ENCODE results near the gene SIRPB2. TPM values are rescaled to one million over a fixed set of nuclear protein-coding genes. Genes with fewer than 3 reads are reported as not detected.

The SIRPB2 gene
- polyA plus RNA-seq, 1 experiment: not detected

DNA sequence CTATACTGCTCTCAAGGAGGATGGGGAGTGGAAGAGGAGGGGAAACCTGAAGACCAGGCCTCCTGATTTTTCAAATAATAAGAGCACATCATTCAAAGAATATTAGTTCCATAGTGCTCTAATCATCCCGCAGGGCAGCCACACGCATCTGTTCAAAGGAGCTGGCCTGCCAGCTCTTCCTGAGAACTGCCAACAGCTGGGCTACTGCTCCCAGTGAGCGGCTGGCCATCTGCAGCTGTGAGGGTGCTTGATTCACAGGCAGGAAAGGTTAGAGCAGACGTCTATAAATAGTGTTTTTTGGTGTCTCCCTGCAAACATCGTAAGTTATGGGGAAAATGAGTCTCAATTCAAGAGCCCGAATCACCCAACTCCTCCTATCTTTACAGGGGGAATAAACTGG lies 41.9 kb downstream of the SIRPB2 start:
- peaks cover 49% of the 10 kb centered on the region for H3K36me3 ChIP-seq (ENCODE audit: control insufficient read depth, insufficient read depth, low read length)

GRCh38 chr20:1448081-1448620 lies 43.1 kb downstream of the SIRPB2 start:
- H3K4me3 ChIP-seq (ENCODE audit: low read depth, low read length): no peak overlapping the region
- no peaks in the 10 kb centered on the region for H3K27me3 ChIP-seq (ENCODE audit: control insufficient read depth, insufficient read depth, low read length)
- H3K36me3 ChIP-seq (ENCODE audit: control insufficient read depth, insufficient read depth, low read length): peaks cover 46% of the 10 kb centered on the region
- ChIA-PET CTCF (interaction anchor here (0.8 to 2.7 kb wide), 7 partner anchors 10 to 136 kb away, joined by 3 to 31 read pairs (median 4); partner anchors contain the start of gene NSFL1C), POLR2A (no interaction called here)
- no peak for DNase-seq (ENCODE audit: low read depth)
- TF ChIP-seq, protein P1, sequence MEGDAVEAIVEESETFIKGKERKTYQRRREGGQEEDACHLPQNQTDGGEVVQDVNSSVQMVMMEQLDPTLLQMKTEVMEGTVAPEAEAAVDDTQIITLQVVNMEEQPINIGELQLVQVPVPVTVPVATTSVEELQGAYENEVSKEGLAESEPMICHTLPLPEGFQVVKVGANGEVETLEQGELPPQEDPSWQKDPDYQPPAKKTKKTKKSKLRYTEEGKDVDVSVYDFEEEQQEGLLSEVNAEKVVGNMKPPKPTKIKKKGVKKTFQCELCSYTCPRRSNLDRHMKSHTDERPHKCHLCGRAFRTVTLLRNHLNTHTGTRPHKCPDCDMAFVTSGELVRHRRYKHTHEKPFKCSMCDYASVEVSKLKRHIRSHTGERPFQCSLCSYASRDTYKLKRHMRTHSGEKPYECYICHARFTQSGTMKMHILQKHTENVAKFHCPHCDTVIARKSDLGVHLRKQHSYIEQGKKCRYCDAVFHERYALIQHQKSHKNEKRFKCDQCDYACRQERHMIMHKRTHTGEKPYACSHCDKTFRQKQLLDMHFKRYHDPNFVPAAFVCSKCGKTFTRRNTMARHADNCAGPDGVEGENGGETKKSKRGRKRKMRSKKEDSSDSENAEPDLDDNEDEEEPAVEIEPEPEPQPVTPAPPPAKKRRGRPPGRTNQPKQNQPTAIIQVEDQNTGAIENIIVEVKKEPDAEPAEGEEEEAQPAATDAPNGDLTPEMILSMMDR (IDR thresholded peaks at IDR 0.05; ENCODE audit: insufficient read depth, low read depth, low read length): no peak

More for the DNA sequence above, 41.9 kb downstream of the SIRPB2 start:
- ChIA-PET CTCF (interaction anchor here (1.2 to 2.7 kb wide), 3 partner anchors 11 to 54 kb away, joined by 4 to 31 read pairs (median 11); partner anchors contain the start of gene NSFL1C), POLR2A (no interaction called here)
- Histone ChIP-seq H3K27me3 (ENCODE audit: control insufficient read depth, insufficient read depth, low read length) (no peaks in the 10 kb centered on the region), H3K4me3 (ENCODE audit: low read depth, low read length) (no peak overlapping the region)
- TF ChIP-seq, protein P1 (IDR thresholded peaks at IDR 0.05; ENCODE audit: insufficient read depth, low read depth, low read length): no peak
- no peak for DNase-seq (ENCODE audit: low read depth)

GRCh38 chr20:1446536-1446935 lies 44.7 kb downstream of the SIRPB2 start:
- TF ChIP-seq, protein P1 (IDR thresholded peaks at IDR 0.05; ENCODE audit: insufficient read depth, low read depth, low read length): no peak
- H3K27me3 ChIP-seq (ENCODE audit: control insufficient read depth, insufficient read depth, low read length): no peaks in the 10 kb centered on the region
- POLR2A ChIA-PET: no interaction called here
- H3K4me3 ChIP-seq (ENCODE audit: low read depth, low read length): no peak overlapping the region
- peaks cover 39% of the 10 kb centered on the region for H3K36me3 ChIP-seq (ENCODE audit: control insufficient read depth, insufficient read depth, low read length)
- CTCF ChIA-PET: interaction anchor here (0.7 to 2.7 kb wide), 5 partner anchors 9 to 596 kb away, joined by 3 to 31 read pairs (median 4); no protein-coding TSS in a partner anchor
- no peak for DNase-seq (ENCODE audit: low read depth)

- ChIA-PET POLR2A (no interaction called here), CTCF (interaction anchor here (1.3 kb wide), 1 partner anchor 17 kb away, joined by 3 read pairs; no protein-coding TSS in a partner anchor)
- TF ChIP-seq, protein P1 (IDR thresholded peaks at IDR 0.05; ENCODE audit: insufficient read depth, low read depth, low read length): no peak
- Histone ChIP-seq H3K4me3 (ENCODE audit: low read depth, low read length) (no peak overlapping the region), H3K27me3 (ENCODE audit: control insufficient read depth, insufficient read depth, low read length) (no peaks in the 10 kb centered on the region), H3K36me3 (ENCODE audit: control insufficient read depth, insufficient read depth, low read length) (peaks cover 25% of the 10 kb centered on the region)
- no peak for DNase-seq (ENCODE audit: low read depth)
Measured at GRCh38 chr20:1443085-1443484, 48.1 kb downstream of the SIRPB2 start.

DNA sequence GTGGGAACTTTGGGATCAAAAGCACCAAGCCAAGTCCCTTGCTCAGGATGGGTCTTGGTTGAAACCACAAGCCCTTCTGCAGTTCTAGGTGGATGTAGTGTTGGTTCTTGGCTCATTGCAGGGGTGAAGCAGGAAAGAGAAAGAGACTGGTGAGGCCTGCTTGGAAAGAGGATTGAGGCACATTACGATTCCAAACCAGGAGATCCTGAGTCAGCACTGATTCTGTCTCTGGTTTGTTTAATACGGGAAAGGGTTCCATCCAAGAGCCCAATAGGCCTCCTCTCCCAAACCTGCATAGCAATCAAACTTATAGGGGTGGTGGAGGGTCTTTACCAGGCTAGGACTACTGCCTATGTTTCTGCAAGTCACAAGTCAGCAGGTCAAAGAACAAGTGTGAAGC lies 48.9 kb downstream of the SIRPB2 start:
- Histone ChIP-seq H3K36me3 (ENCODE audit: control insufficient read depth, insufficient read depth, low read length) (peaks cover 24% of the 10 kb centered on the region), H3K27me3 (ENCODE audit: control insufficient read depth, insufficient read depth, low read length) (no peaks in the 10 kb centered on the region), H3K4me3 (ENCODE audit: low read depth, low read length) (no peak overlapping the region)
- DNase-seq (ENCODE audit: low read depth): no peak
- ChIA-PET POLR2A (no interaction called here), CTCF (no interaction called here)
- TF ChIP-seq, protein P1 (IDR thresholded peaks at IDR 0.05; ENCODE audit: insufficient read depth, low read depth, low read length): no peak

Data from BJ (cell line).